Stimulated activated CD4-positive, alpha-beta T cell treated with anti-CD3 and anti-CD28 coated beads, Interleukin-4, amount 100 ng/mL, for 1 hour (primary cell): ENCODE measurements around the gene VPS13D.

Experiments used
- DNase-seq: peaks from one replicate; pipeline ENCODE4 v3.0.0-alpha.2; 2020

Gene VPS13D

GRCh38 chr1:12244078-12244477, 14.2 kb downstream of the VPS13D start:
- DNase-seq: no peak

- DNase-seq: no peak
Measured at GRCh38 chr1:12244585-12244984, 14.8 kb downstream of the VPS13D start.

DNA sequence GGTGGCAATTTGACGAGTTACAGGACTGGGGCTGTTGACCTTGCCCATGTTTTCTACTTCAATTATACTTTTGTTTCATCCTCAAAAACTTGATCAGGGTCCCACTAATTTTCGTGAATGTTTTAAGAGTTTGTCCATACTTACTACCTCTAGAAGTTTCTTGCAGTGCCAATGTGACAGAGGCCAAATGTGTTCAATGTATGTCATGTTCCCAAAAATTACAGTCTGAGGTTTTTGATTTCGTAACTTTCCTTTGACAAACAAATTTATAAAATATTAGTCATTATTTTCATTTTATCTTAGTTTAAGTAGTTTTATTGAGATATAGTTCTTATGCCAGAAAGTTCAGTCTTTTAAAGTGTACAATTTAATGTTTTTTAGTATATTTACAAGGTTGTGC, 15.3 kb downstream of the VPS13D start:
- no peak for DNase-seq

DNA sequence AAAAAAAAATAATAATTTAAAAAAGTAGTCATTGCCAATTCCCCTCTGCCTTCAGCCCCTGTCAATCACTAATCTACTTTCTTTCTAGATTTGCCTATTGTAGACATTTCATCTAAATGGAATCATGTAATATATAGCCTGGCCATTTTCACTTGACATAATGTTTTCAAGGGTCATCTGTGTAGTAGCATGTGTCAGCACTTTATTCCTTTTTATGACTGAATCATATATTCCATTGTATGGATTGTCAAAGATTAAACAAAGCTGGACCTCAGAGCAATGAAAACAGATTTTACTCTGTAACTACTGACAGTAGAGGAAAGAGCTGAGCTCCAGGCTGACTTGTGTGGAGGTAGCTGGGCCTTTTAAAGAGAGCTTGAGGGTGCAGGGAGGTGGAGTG, 15.9 kb downstream of the VPS13D start:
- DNase-seq: no peak

DNA sequence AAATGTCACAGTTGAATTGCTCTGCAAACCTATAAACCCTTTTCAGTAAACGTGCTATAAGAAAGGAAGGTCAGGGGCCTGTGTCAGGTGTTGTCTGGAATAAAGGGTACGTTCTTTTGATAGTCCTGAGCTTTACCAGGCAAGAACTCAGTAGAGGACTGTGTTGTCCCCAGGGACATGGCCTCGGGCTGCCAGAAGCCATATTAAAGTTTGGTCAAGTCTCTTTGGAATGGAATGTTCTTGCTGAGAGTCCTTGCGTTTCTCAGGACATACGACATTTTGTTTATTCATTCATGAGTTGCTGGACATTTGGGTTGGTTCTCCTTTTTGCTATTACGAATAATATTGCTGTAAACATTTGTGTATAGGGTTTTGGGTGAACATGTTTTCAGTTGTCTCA, 16.8 kb downstream of the VPS13D start:
- DNase-seq: no peak

DNA sequence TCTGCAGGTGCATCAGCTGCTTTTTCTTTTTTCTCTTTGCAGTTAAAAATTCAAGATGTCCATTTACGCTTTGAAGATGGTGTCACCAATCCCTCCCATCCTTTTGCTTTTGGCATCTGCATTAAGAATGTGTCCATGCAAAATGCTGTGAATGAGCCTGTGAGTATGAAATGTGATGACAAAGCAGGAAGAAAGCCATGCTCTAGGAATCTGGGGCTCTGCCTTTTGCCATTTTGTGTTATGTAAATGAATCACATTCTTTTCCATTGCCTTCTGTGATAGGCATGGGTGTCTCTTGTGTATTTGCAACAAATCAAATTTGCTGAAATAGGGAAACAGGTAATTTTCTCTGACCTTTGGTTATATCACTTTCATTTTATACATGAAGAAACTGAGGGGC, 19.4 kb downstream of the VPS13D start:
- DNase-seq: no peak

GRCh38 chr1:12249748-12250147, 19.9 kb downstream of the VPS13D start:
- no peak for DNase-seq

- no peak for DNase-seq
Measured at GRCh38 chr1:12251442-12251841, 21.6 kb downstream of the VPS13D start.

DNA sequence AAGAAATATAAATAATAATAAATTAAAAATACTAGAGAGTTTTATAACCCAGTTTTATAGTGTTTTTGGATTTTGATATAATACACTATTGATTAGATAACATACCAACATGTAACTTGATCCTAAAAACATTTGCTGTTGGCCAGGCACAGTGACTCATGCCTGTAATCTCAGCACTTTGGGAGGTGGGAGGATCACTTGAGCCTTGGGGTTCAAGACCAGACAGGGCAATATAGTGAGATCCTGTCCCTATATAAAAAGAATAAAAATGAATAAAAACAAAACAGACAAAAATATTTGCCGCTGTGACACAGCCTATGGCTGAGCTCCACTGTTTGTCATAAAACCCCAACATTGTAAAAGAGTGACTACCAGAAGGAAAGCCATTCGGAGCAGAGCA, 26.1 kb downstream of the VPS13D start:
- DNase-seq: no peak

DNA sequence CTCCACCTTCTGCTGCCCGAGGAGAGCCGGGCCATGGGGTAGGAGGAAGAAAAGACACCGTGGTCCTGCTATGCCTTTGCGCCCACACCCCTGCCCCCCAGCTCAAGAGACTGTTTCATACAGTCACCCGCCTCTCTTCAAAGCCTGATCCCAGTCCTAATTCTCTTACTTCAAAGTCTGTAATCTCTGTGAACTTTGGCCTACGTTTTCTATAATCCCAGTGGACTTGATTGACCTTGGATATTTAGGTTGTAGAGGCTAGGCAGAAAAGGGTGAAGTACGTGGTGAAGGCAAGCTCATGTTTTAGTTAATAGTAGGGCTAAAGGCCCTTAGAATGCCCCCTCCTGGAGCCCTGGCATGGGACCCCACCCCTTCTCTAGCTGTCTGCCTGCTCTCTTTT, 28.4 kb downstream of the VPS13D start:
- no peak for DNase-seq

GRCh38 chr1:12269351-12269750, 39.5 kb downstream of the VPS13D start:
- no peak for DNase-seq

- no peak for DNase-seq
Measured at GRCh38 chr1:12271033-12271432, 41.2 kb downstream of the VPS13D start.

- DNase-seq: no peak
Measured at GRCh38 chr1:12272770-12273169, 42.9 kb downstream of the VPS13D start.

DNA sequence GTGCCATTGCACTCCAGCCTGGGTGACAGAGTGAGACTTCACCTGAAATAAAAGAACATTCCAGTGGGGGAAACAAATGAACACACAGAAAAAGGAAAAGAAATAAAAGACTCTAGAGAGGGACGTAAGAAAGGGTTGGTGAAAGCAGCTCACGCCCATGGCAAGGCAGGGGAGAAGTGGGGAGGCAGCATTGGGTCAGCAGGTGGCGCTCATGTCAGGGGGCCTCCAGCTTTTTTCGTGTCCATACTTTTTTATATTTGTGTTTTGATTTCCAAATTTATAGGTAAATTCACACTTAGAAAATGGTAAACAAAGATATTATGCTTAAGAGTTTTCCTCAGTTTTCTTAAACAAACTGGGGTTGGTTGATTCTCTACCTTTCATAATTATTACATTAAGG, 45.5 kb downstream of the VPS13D start:
- peak; percentile 50 for DNase-seq

GRCh38 chr1:12276225-12276624, 46.4 kb downstream of the VPS13D start:
- DNase-seq: no peak

- no peak for DNase-seq
Measured at GRCh38 chr1:12279003-12279402, 49.2 kb downstream of the VPS13D start.

GRCh38 chr1:12279728-12280464, 50.1 kb downstream of the VPS13D start:
- DNase-seq: no peak

DNA sequence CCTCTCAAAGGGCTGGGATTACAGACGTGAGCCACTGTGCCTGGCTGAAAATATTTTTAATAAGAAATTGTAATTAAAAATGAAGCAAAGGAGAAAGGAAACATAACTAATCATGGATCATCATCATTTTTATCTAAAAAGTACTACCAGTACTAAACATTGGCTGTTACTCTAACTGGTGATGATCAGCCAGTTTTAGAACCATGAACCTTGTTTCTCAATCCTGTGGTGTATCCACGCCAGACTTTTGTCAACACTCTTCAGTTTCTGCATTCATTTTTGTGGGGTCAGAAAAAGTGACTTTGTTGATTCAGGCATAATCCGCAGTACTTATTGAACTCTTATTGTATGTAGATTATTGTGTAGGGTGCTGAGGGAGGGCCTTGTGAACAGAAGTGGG, 52.3 kb downstream of the VPS13D start:
- no peak for DNase-seq

DNA sequence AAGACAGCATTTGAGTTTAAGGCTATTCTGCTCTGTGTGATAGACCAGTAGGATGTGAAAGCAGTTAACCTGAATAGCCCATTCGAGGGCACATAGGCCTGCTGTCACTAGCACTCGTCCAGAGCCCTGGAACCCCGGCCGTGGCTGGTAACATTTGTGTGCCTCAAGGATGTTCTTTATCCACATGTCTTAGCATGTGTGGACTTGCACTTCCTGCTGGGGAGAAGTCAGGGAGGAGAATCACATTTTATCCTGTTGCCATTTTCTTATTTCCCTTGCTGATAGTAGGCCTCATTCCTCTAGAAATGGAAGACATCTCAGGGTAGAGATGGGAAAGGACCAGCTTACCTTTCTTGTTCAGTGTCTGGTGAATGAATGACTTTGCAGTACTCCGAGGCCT, 54.7 kb downstream of the VPS13D start:
- DNase-seq: no peak

GRCh38 chr1:12285496-12286143, 55.8 kb downstream of the VPS13D start:
- DNase-seq: no peak

DNA sequence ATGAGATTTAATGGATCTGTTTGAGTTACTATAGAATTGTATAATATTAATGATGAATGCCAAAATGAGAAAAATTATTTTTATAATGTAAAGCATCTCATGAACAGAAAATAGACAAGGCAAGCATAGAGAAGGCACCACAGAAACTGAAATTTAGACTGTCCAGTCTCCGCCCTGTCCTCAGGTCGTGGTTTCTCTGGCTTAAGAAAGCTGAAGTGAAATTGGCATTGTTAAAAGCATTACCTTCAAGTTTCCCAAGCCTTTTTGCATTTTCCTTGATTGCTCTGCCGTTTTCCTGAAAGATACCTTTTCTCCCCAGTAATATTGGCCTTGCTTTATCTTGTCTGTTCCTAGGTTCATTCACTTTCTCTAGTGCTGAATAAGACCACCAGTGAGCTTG, 58.0 kb downstream of the VPS13D start:
- no peak for DNase-seq

- no peak for DNase-seq
Measured at GRCh38 chr1:12290828-12291227, 61.0 kb downstream of the VPS13D start.

DNA sequence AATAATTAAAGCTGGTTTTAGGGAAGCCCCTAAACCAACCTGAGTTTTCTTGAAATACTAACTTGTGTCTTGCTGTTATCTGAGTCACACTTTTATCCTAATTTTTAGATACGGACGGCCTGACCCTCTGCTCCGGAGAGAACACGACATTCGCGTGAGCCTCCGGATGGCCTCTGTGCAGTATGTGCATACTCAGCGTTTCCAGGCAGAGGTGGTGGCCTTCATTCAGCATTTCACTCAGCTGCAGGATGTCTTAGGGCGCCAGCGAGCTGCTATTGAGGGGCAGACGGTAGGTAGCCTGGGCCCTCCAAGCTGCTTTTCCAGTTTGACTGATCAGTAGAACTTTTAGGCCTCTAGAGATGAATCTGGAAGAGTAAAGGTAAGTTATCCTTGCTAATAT, 63.6 kb downstream of the VPS13D start:
- DNase-seq: no peak

DNA sequence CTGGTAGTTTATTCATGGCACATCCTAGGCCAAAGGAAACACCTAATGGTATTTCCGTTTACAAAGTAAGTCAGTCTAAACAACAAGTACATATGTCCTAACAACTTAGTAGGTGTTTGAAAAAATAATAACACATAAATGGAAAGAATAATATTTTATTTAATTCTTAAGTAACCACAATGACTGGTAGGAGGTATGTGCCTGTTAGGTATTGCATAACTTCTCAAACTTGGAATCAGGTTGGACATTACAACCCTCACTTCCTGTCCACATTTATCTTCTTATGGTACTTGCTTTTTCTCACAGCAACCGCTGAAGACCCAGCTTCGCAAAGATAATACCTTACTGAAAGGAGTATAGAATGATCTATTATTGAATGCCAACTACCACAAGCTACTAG, 64.2 kb downstream of the VPS13D start:
- DNase-seq: no peak

DNA sequence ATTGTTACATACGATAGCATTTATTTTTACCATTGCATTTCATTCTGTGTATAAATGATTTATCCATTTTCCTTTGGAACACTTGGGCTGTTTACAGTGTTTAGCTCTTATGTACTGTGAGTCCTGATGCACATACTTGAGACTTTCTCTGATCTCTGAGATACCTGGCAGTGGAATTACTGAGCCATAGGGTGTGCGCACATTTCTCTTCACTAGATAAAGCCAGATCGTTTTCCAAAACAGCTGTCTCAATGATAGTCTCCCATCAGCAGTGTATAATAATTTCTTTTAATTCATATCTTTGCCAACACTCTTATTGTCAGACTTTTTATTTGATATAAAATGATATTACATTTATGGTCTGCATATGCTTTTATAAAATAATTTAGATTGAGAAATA, 66.2 kb downstream of the VPS13D start:
- DNase-seq: no peak
